Keratinocyte (primary cell): ENCODE measurements around the gene GPR160. TPM values are rescaled to one million over a fixed set of nuclear protein-coding genes. Genes with fewer than 3 reads are reported as not detected.

Source experiments
- DNase-seq: peaks from one replicate; pipeline ENCODE4 v3.0.0-alpha.2; 2011; ENCODE audit warnings: low read depth, missing footprints, low spot score
- FAIRE-seq: peaks from 2 replicates; lab custom pipeline; 2011; peaks lifted over from hg19 to GRCh38; lab: Jason Lieb, UNC
- H2AFZ ChIP-seq: 2 replicates; pipeline ENCODE4 v1.6.0; 2012; ENCODE audit warnings: low read length, control low read depth, inconsistent platforms; ENCODE audit not compliant: control insufficient read depth
- H3K27ac ChIP-seq: 2 replicates; pipeline ENCODE4 v1.5.1; 2011; ENCODE audit warnings: low read length; ENCODE audit not compliant: control insufficient read depth, insufficient read depth
- H3K27me3 ChIP-seq: 3 replicates; pipeline ENCODE4 v1.6.0; 2011; ENCODE audit warnings: low read length; ENCODE audit not compliant: control insufficient read depth, insufficient read depth; ENCODE audit errors: extremely low read depth
- H3K36me3 ChIP-seq, 2 experiments: 2 replicates in 1 of 2; 3 replicates in 1 of 2; pipeline ENCODE4 v1.5.1; 2011; ENCODE audit warnings: low read length in 2 of 2, mild to moderate bottlenecking in 1 of 2; ENCODE audit not compliant: control insufficient read depth in 2 of 2, insufficient read depth in 2 of 2; ENCODE audit errors: extremely low read depth in 1 of 2
- H3K4me1 ChIP-seq: 3 replicates; pipeline ENCODE4 v1.5.1; 2011; ENCODE audit warnings: low read length; ENCODE audit not compliant: control insufficient read depth, insufficient read depth; ENCODE audit errors: extremely low read depth
- H3K4me2 ChIP-seq: 3 replicates; pipeline ENCODE4 v1.6.0; 2011; ENCODE audit warnings: low read depth, low read length; ENCODE audit not compliant: control insufficient read depth, insufficient read depth; ENCODE audit errors: extremely low read depth
- H3K4me3 ChIP-seq, 3 experiments: fragments of 200-600 bp in 1 of 3; sonication (generic) in 1 of 3; 2 replicates in 2 of 3; 3 replicates in 1 of 3; pipeline ENCODE4 v1.5.1; 2011 to 2016; ENCODE audit warnings: low read length in 3 of 3, mild to moderate bottlenecking in 3 of 3, control low read depth in 2 of 3, inconsistent platforms in 1 of 3, low read depth in 1 of 3, mixed read lengths in 1 of 3, mixed run types in 1 of 3, moderate library complexity in 1 of 3; ENCODE audit not compliant: control insufficient read depth in 2 of 3, insufficient read depth in 2 of 3; ENCODE audit errors: extremely low read depth in 1 of 3
- H3K79me2 ChIP-seq: 2 replicates; pipeline ENCODE4 v1.6.0; 2012; ENCODE audit warnings: low read length; ENCODE audit not compliant: control insufficient read depth, insufficient read depth
- H3K9ac ChIP-seq: 3 replicates; pipeline ENCODE4 v1.6.0; 2011; ENCODE audit warnings: low read length; ENCODE audit not compliant: control insufficient read depth, insufficient read depth; ENCODE audit errors: extremely low read depth
- H3K9me1 ChIP-seq: 3 replicates; pipeline ENCODE4 v1.6.0; 2011; ENCODE audit warnings: low read length; ENCODE audit not compliant: control insufficient read depth, insufficient read depth; ENCODE audit errors: extremely low read depth
- H3K9me3 ChIP-seq: 2 replicates; pipeline ENCODE4 v1.5.1; 2012; ENCODE audit warnings: low read depth, low read length; ENCODE audit not compliant: control insufficient read depth
- H4K20me1 ChIP-seq: 3 replicates; pipeline ENCODE4 v1.6.0; 2011; ENCODE audit warnings: low read length; ENCODE audit not compliant: control insufficient read depth, insufficient read depth; ENCODE audit errors: extremely low read depth
- CTCF ChIP-seq, 3 experiments: IDR thresholded peaks in 1 of 3; conservative IDR thresholded peaks in 1 of 3; optimal IDR thresholded peaks in 1 of 3; 2 replicates in 2 of 3; 3 replicates in 1 of 3; pipeline versions ENCODE3 to v1.5.1; 2011; ENCODE audit warnings: low read length in 3 of 3, mild to moderate bottlenecking in 3 of 3, moderate library complexity in 2 of 3, control low read depth in 1 of 3, inconsistent platforms in 1 of 3; ENCODE audit not compliant: insufficient read depth in 2 of 3; ENCODE audit errors: extremely low read depth in 1 of 3
- EZH2 ChIP-seq: IDR thresholded peaks from one replicate; pipeline ENCODE4 v1.6.1; 2012; ENCODE audit warnings: inconsistent platforms, mild to moderate bottlenecking, low read length, moderate library complexity
- dilution Hi-C: fragments of 300-500 bp; cut with MboI; formaldehyde crosslinking; loops from one replicate; pipeline ENCODE4 v1.7.0; 2020; ENCODE audit warnings: low sequenced_read_pairs; ENCODE audit not compliant: extremely low pct_ligation_motif_present
- polyA plus RNA-seq, 5 experiments: library from polyadenylated mRNA; depleted of rRNA in 3 of 5; stranded (reverse) in 3 of 5; stranded (forward) in 1 of 5; unstranded in 1 of 5; fragments of >200 nt; gene quantifications; 1 replicate in 1 of 5; 2 replicates in 3 of 5; 3 replicates in 1 of 5; pipeline versions ENCODE4 v1.2.1 to v1.2.3, GENCODE V29; 2011 to 2012; ENCODE audit warnings: missing spikeins in 2 of 5, low read depth in 1 of 5, low replicate concordance in 1 of 5

Gene GPR160
- polyA plus RNA-seq, 1 donor (not counting 4 experiments of a cell fraction or from before 2014, with no cell fraction given): 0.22 TPM

- no peak overlapping the region for H3K4me2 ChIP-seq
- H3K79me2 ChIP-seq: no peaks in the 10 kb centered on the region
- no peak overlapping the region for H2AFZ ChIP-seq
- no peak overlapping the region for H3K4me3 ChIP-seq
- no peak overlapping the region for H3K9ac ChIP-seq
- H3K9me1 ChIP-seq: no peaks in the 10 kb centered on the region
- H3K9me3 ChIP-seq: no peaks in the 10 kb centered on the region
- peaks cover 0 to 9% of the 10 kb centered on the region in 2 experiments for H3K36me3 ChIP-seq
- H3K27me3 ChIP-seq: no peaks in the 10 kb centered on the region
- no peaks in the 10 kb centered on the region for H3K4me1 ChIP-seq
- no peak for TF ChIP-seq EZH2
- no peak for FAIRE-seq
- no peak overlapping the region for H3K27ac ChIP-seq
- dilution Hi-C loops: no loop called here
- no peaks in the 10 kb centered on the region for H4K20me1 ChIP-seq
- DNase-seq: no peak
Observed at GRCh38 chr3:170108955-170109354, 71.2 kb downstream of the GPR160 start.

GRCh38 chr3:170109579-170110293, 71.9 kb downstream of the GPR160 start:
- Histone ChIP-seq H3K9me3 (no peaks in the 10 kb centered on the region), H4K20me1 (no peaks in the 10 kb centered on the region), H3K4me2 (no peak overlapping the region), H2AFZ (no peak overlapping the region), H3K27me3 (no peaks in the 10 kb centered on the region), H3K36me3 (peaks cover 0 to 9% of the 10 kb centered on the region in 2 experiments), H3K27ac (no peak overlapping the region), H3K9me1 (no peaks in the 10 kb centered on the region), H3K79me2 (no peaks in the 10 kb centered on the region), H3K4me1 (no peaks in the 10 kb centered on the region), H3K4me3 (no peak overlapping the region), H3K9ac (no peak overlapping the region)
- FAIRE-seq (no peak), DNase-seq (no peak)
- no peak for TF ChIP-seq EZH2
- no peak for TF ChIP-seq CTCF (optimal IDR thresholded peaks at IDR 0.05 in 1 of 3, IDR thresholded peaks at IDR 0.05 in 1 of 3, conservative IDR thresholded peaks at IDR 0.05 in 1 of 3; ENCODE audit: extremely low read depth in 1 of 3, insufficient read depth in 2 of 3, low read length in 3 of 3)
- dilution Hi-C loops: no loop called here
